NCI-H748 treated with DMSO at 0.1 percent for 48 hours (cell line): ENCODE measurements around the gene PTPN12.
"Not testable (repeated sequence)": the region's sequence is repeated elsewhere in the genome, so short reads cannot be mapped to it uniquely, and the experiment has no call there.

ENCODE experiments used
- DNase-seq: peaks from one replicate; lab custom pipeline; 2025; lab: John Stamatoyannopoulos, UW

The PTPN12 gene

GRCh38 chr7:77538281-77539212, 1.5 kb downstream of the PTPN12 start:
- peak; percentile 58 for DNase-seq

GRCh38 chr7:77540402-77540822, 3.3 kb downstream of the PTPN12 start:
- no peak for DNase-seq

GRCh38 chr7:77540993-77541392, 3.9 kb downstream of the PTPN12 start:
- not testable (repeated sequence) for DNase-seq

DNA sequence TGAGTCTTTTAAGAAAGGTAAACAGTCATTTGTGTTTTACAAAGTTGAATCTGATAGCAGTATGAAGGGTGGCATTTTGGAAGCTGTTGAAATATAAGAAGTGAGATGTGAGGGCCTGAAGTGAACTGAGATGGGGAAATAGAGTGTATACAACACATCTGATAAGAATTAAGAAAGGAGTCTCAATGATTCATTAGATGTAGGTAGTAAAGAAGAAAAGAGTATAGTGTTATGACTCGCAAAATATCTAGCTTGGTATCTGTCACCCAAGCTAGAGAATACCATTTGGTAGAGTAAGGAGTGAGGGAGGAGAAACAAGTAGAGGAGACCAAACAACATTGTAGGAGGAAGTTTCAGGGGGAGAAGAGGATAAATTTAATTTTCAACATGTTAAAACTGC, 5.3 kb downstream of the PTPN12 start:
- DNase-seq = no peak

DNA sequence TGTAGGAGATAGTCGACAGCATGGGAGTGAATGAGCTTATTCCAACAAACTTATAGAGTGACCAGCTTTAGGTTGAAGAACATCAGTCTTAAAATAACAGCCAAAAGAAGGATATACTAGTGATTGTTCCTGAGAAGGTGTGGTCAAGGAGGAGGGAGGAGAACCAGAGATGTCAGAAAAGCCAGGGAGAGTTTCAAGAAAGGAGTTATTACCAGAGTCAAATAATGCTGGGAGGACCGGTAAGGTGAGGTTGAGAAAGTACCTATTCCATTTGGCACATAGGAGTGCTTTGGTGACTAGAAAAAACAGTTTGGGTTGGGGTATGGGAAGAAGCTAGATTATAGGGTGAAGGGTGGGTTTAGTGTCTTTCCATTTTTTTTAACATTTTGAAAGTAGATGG, 5.8 kb downstream of the PTPN12 start:
- DNase-seq = no peak

DNA sequence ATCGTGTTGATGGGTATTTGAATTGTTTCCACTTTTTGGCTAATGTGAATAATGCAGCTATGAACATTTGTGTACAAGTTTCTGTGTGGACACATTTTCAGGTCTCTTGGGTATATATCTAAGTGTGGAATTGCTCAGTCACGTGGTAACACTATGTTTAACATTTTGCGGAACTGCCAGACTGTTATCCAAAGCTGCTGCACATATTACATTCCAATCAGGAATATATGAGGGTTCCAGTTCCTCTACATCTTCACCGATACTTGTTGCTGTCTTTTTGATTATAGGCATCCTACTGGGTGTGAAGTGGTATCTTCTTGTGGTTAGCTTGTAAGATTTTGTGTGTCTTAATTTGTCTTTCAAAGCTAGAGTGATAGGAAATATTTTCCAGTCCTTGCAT, 6.8 kb downstream of the PTPN12 start:
- no peak for DNase-seq

DNA sequence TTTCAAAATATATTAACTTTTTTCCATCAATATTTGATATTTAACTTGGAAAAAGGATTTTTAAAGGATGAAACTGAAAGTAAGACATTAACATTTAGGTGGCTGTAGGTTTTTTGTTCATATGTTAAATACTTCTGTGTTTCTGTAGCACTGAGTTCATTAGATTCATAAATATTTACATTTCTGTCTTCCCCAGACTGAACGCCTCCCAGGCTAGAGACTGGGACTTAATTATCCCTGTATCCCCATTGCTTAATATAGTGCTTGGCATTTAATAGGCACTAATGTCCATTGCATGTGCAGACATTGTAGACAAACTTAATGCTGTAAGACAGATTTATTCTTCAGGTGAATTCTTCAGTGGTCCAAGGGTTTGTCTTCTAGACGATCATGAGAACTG, 7.4 kb downstream of the PTPN12 start:
- no peak for DNase-seq

DNA sequence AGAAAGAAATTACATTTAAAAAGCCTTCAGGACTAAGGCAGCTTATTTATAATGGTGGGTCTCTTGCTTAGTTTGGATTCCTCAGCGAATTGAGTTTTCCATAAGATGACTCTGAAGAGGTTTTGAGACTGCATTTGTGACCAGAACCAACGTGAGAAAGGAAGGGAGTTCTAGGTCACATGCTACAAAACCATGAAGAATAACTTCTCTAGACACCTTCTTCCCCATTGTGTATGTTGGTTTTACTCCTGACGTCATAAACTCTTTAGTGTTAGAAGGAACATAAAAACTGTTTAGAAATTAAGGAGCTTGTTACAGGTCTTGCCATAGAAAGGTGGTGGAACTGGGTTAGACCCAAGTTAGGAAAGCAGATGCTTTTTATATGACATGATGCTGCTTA, 11.1 kb downstream of the PTPN12 start:
- no peak for DNase-seq

- no peak for DNase-seq
Measured at GRCh38 chr7:77549106-77549870, 12.2 kb downstream of the PTPN12 start.

- no peak for DNase-seq
Measured at GRCh38 chr7:77550586-77550985, 13.5 kb downstream of the PTPN12 start.

- no peak for DNase-seq
Measured at GRCh38 chr7:77553123-77553522, 16.0 kb downstream of the PTPN12 start.

GRCh38 chr7:77558284-77558967, 21.3 kb downstream of the PTPN12 start:
- no peak for DNase-seq

DNA sequence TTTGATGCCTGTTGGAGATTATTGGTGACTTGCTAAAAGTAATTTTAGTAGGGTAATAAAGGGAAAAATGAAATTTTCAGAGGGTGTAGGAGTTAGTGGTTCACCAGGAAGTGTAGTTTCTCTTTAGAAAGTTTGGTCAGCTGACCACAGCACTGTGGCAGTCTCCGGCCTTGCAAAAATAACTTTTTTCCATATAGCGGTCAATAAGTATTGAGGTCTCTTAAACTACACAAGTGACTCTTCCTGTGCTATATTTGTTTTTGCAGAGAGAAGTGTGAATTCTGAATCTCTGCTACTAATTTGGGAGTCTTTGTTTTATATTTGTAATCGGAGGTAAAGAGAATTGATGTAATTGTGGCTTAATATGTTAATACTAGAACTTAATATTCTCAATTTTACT, 24.3 kb downstream of the PTPN12 start:
- no peak for DNase-seq

DNA sequence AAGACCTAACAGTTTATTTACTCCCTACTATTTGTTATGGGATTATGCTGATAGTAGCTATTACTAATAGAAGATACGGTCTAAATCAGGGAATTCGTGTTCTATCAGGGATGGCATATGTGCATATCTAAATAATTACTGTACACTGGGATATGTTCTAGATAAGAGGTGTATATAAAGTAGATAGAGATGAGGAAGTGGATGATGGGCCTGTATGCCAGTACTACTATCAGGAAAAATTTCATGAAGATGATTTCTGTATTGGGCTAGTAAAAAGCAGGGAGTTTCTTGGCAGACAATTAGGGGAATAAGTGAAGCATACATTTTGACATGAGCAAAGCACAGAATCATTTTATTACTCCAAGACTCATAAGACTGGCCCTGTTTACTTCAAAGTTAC, 26.2 kb downstream of the PTPN12 start:
- no peak for DNase-seq

GRCh38 chr7:77565917-77566316, 28.8 kb downstream of the PTPN12 start:
- DNase-seq = no peak

DNA sequence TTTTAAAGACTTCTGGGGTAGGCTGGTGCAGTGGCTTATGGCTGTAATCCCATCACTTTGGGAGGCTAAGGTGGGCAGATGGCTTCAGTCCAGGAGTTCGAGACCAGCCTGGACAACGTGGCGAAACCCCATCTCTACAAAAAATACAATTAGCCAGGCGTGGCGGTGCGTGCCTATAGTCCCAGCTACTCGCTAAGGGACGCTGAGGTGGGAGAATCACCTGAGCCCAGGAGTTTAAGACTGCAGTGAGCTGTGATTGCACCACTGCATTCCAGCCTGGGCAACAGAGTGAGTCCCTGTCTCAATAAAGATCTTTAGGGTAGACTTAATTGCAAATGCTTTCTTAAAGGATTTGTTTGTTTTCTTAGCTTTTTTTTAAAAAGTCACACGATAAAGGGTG, 29.3 kb downstream of the PTPN12 start:
- DNase-seq = no peak

DNA sequence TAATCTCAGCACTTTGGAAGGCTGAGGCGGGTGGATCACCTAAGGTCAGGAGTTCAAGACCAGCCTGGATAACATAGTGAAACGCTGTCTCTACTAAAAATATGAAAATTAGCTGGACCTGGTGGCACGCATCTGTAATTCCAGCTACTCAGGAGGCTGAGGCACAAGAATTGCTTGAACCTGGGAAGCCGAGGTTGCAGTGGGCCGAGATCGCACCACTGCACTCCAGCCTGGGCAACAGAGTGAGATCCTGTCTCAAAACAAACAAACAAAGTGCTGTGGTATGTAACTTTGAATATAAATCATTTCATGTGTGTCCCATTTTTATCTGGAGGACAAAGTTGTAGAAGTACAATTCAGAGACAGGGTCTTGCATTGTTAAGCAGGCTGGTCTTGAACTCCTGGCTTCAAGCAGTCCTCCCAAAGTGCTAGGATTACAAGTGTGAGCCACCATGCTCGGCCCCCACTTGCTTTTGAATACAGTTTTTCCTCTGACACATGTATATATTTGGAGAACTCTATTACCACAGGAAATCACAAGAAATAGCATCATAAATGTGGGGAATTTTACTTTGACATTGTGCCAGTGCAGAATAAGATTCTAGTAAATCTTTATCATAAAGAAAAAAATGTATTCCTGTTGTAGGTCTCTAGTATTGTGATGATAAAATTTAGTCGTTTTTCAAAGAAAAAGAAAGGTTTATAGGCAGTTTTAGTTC, 32.6 kb downstream of the PTPN12 start:
- no peak for DNase-seq

DNA sequence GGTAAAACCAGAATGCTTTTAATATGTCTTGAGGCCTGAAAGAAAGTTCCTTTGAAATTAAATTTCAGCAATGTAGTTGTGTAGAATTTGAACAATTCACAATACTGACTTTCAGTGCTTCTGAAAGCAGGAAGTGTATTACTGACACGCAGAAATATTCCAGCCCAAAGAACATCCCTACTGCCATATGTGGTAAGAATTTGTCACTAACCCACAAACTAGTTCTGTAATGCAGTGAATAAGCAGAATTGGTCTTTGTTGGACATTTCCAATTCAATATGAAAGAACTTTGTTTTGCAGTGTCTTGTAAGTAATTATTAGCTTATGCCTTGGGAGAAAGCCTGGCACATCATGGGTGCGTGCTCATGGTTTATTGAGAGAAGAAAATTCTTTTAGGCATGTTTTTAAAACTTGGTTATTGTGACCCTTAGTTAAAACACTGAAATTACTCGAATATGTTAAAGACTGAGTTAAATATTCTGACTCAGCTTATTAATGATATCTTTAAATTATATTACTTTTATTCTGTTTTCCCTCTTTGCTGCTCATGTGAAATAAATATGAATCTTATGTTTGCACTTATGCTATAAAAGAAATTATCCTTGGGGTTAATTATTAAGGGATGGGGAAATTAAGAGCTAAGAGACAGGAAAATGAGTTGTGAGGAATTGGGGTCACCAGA, 33.4 kb downstream of the PTPN12 start:
- DNase-seq = no peak

DNA sequence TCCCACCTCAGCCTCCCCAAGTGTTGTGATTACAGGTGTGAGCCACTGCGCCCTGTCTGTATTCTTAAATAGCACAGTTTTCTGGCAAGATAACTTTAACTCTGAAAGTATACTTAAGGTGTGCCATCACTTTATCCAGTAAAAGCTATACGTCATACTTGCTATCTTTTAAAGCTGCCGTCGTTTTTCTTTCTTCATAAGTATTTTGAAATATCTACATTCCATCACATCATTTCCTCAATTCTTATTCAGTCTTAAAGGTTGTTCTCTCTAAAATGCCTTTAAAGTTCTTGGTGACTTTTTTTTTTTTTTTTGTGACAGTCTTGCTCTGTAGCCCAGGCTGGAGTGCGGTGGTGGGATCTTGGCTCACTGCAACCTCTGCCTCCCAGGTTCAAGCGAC, 34.7 kb downstream of the PTPN12 start:
- no peak for DNase-seq

GRCh38 chr7:77575187-77575586, 38.1 kb downstream of the PTPN12 start:
- DNase-seq = no peak

GRCh38 chr7:77576856-77577255, 39.8 kb downstream of the PTPN12 start:
- no peak for DNase-seq
